ENCODE measurements around the gene EYS.

EYS gene

GRCh38 chr6:64969139-64969538 is 737.9 kb downstream of the EYS start:
- no peak for DNase-seq (ENCODE audit: low read depth in 2 of 2)

GRCh38 chr6:64955435-64955848 is 751.6 kb downstream of the EYS start:
- no peak for DNase-seq (ENCODE audit: low read depth in 2 of 2)

GRCh38 chr6:64949257-64949656 is 757.8 kb downstream of the EYS start:
- no peak for DNase-seq (ENCODE audit: low read depth in 2 of 2)

GRCh38 chr6:64948261-64948660 is 758.8 kb downstream of the EYS start:
- DNase-seq (ENCODE audit: low read depth in 2 of 2), result no peak

- no peak for DNase-seq (ENCODE audit: low read depth in 2 of 2)
These were observed 761.6 kb downstream of the EYS start for GRCh38 chr6:64945450-64945849.

GRCh38 chr6:64932486-64932885 is 774.5 kb downstream of the EYS start:
- DNase-seq (ENCODE audit: low read depth in 2 of 2), result no peak

GRCh38 chr6:64930681-64931080 is 776.3 kb downstream of the EYS start:
- DNase-seq (ENCODE audit: low read depth in 2 of 2), result no peak

- DNase-seq (ENCODE audit: low read depth in 2 of 2), result no peak
These were observed 781.0 kb downstream of the EYS start for GRCh38 chr6:64926051-64926450.

GRCh38 chr6:64920257-64920656 is 786.8 kb downstream of the EYS start:
- no peak for DNase-seq (ENCODE audit: low read depth in 2 of 2)

- DNase-seq (ENCODE audit: low read depth in 2 of 2), result no peak
These were observed 792.9 kb downstream of the EYS start for GRCh38 chr6:64914124-64914523.

- no peak for DNase-seq (ENCODE audit: low read depth in 2 of 2)
These were observed 794.1 kb downstream of the EYS start for GRCh38 chr6:64912966-64913365.

GRCh38 chr6:64908104-64908503 is 798.9 kb downstream of the EYS start:
- DNase-seq (ENCODE audit: low read depth in 2 of 2), result no peak

- no peak for DNase-seq (ENCODE audit: low read depth in 2 of 2)
These were observed 802.4 kb downstream of the EYS start for GRCh38 chr6:64904616-64905015.

- DNase-seq (ENCODE audit: low read depth in 2 of 2), result no peak
These were observed 804.4 kb downstream of the EYS start for GRCh38 chr6:64902596-64902995.

GRCh38 chr6:64896939-64897338 is 810.1 kb downstream of the EYS start:
- DNase-seq (ENCODE audit: low read depth in 2 of 2), result no peak

- no peak for DNase-seq (ENCODE audit: low read depth in 2 of 2)
These were observed 811.1 kb downstream of the EYS start for GRCh38 chr6:64895945-64896344.

GRCh38 chr6:64890609-64891008 is 816.4 kb downstream of the EYS start:
- DNase-seq (ENCODE audit: low read depth in 2 of 2), result no peak

GRCh38 chr6:64889144-64889543 is 817.9 kb downstream of the EYS start:
- DNase-seq (ENCODE audit: low read depth in 2 of 2), result no peak

GRCh38 chr6:64874776-64875175 is 832.2 kb downstream of the EYS start:
- DNase-seq (ENCODE audit: low read depth in 2 of 2), result no peak

- no peak for DNase-seq (ENCODE audit: low read depth in 2 of 2)
These were observed 834.4 kb downstream of the EYS start for GRCh38 chr6:64872633-64873032.

- DNase-seq (ENCODE audit: low read depth in 2 of 2), result no peak
These were observed 845.9 kb downstream of the EYS start for GRCh38 chr6:64861039-64861651.

- no peak for DNase-seq (ENCODE audit: low read depth in 2 of 2)
These were observed 846.8 kb downstream of the EYS start for GRCh38 chr6:64860203-64860602.

GRCh38 chr6:64850121-64850520 is 856.9 kb downstream of the EYS start:
- DNase-seq (ENCODE audit: low read depth in 2 of 2), result no peak

GRCh38 chr6:64848467-64848866 is 858.6 kb downstream of the EYS start:
- DNase-seq (ENCODE audit: low read depth in 2 of 2), result no peak
